ENCODE results near the gene SRRM4.

Gene SRRM4

GRCh38 chr12:119072440-119072839 is 91.1 kb downstream of the SRRM4 start:
- TF ChIP-seq, protein P1, sequence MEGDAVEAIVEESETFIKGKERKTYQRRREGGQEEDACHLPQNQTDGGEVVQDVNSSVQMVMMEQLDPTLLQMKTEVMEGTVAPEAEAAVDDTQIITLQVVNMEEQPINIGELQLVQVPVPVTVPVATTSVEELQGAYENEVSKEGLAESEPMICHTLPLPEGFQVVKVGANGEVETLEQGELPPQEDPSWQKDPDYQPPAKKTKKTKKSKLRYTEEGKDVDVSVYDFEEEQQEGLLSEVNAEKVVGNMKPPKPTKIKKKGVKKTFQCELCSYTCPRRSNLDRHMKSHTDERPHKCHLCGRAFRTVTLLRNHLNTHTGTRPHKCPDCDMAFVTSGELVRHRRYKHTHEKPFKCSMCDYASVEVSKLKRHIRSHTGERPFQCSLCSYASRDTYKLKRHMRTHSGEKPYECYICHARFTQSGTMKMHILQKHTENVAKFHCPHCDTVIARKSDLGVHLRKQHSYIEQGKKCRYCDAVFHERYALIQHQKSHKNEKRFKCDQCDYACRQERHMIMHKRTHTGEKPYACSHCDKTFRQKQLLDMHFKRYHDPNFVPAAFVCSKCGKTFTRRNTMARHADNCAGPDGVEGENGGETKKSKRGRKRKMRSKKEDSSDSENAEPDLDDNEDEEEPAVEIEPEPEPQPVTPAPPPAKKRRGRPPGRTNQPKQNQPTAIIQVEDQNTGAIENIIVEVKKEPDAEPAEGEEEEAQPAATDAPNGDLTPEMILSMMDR (IDR thresholded peaks at IDR 0.05), result no peak
- Histone ChIP-seq H3K4me1 (no peaks in the 10 kb centered on the region), H3K27ac (no peak overlapping the region), H3K4me3 (no peak overlapping the region), H3K36me3 (no peaks in the 10 kb centered on the region), H3K9me3 (no peaks in the 10 kb centered on the region), H3K27me3 (no peaks in the 10 kb centered on the region)
- intact Hi-C loops (cut with DNase I; ENCODE audit: low total_unique reads), result no loop called here
- no peak for DNase-seq

DNA sequence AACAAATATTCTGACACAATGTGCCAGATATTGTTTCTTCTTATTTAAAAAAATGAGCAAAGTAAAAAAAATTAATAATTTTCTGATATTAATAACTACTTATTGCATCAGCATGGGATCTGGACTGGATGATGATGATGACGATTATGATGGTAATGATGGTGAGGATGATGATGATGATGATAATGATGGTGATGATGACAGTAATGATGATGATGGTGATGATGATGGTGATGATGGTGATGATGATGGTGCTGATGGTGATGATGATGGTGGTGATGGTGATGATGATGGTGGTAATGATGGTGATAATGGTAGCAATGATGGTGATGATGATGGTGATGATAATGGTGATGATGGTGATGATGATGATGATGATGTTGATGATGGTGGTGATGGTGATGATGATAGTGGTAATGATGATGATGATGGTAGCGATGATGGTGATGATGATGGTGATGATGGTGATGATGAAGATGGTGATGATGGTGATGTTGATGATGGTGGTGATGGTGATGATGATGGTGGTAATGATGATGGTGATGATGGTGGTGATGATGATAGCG is 94.0 kb downstream of the SRRM4 start:
- intact Hi-C loops (cut with DNase I; ENCODE audit: low total_unique reads), result no loop called here
- no peaks in the 10 kb centered on the region for H3K9me3 ChIP-seq
- no peaks in the 10 kb centered on the region for H3K36me3 ChIP-seq
- no peak for DNase-seq
- TF ChIP-seq, protein P1 (IDR thresholded peaks at IDR 0.05), result no peak
- no peak overlapping the region for H3K4me3 ChIP-seq
- H3K27me3 ChIP-seq, result peaks cover 0 to 2% of the 10 kb centered on the region in 2 donors
- no peaks in the 10 kb centered on the region for H3K4me1 ChIP-seq
- no peak overlapping the region for H3K27ac ChIP-seq

- TF ChIP-seq, protein P1 (IDR thresholded peaks at IDR 0.05), result no peak
- intact Hi-C loops (cut with DNase I; ENCODE audit: low total_unique reads), result no loop called here
- no peaks in the 10 kb centered on the region for H3K36me3 ChIP-seq
- no peak overlapping the region for H3K4me3 ChIP-seq
- H3K9me3 ChIP-seq, result no peaks in the 10 kb centered on the region
- DNase-seq, result no peak
- H3K4me1 ChIP-seq, result no peaks in the 10 kb centered on the region
- H3K27me3 ChIP-seq, result peaks cover 0 to 2% of the 10 kb centered on the region in 2 donors
- H3K27ac ChIP-seq, result no peak overlapping the region
Measured at GRCh38 chr12:119075918-119076317, 94.6 kb downstream of the SRRM4 start.

DNA sequence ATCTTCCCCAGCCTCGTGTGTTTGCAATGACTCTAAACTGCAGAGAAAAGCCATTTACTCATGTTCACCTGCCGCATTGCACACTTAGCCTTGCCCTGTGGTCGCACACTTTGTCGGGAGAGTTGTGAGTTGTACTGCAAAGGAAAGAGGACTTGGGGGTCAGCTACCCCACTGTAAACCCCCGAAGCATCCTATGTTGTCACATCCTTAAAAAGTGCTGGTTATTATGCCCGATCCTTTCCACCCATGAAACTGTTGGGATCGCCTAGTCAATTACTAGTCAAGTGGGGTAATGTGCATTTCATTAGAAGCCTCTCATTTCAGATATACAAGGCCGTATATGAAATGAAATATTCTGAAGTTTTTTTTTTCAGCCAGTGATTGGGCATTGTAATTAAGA is 98.2 kb downstream of the SRRM4 start:
- Histone ChIP-seq H3K4me1 (no peaks in the 10 kb centered on the region), H3K9me3 (no peaks in the 10 kb centered on the region), H3K27ac (no peak overlapping the region), H3K36me3 (no peaks in the 10 kb centered on the region), H3K4me3 (no peak overlapping the region), H3K27me3 (peaks cover 0 to 2% of the 10 kb centered on the region in 2 donors)
- intact Hi-C loops (cut with DNase I; ENCODE audit: low total_unique reads), result no loop called here
- TF ChIP-seq, protein P1 (IDR thresholded peaks at IDR 0.05), result no peak
- DNase-seq, result no peak

DNA sequence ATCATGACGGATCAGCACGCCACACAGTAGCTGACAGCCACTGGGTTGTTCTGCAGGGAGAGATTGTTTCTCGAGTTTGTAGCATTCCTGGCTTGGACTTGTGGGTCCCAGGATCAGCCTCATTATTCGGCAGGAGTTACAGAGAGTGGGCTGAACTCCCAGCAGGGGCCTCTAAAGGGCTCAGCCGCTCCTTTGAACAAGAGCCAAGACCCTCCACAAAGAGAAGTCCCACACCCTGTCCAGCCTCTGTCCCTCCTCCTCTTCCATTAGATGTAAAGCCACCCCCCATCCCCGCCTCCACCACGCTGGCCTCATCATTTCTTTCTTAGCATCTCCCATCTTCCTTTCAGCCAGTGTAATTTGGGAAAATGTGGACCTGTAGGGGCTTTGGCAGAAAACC is 100.7 kb downstream of the SRRM4 start:
- DNase-seq, result no peak
- no peaks in the 10 kb centered on the region for H3K4me1 ChIP-seq
- no peaks in the 10 kb centered on the region for H3K36me3 ChIP-seq
- H3K27ac ChIP-seq, result no peak overlapping the region
- intact Hi-C loops (cut with DNase I; ENCODE audit: low total_unique reads), result no loop called here
- H3K27me3 ChIP-seq, result peaks cover 0 to 17% of the 10 kb centered on the region in 2 donors
- TF ChIP-seq, protein P1 (IDR thresholded peaks at IDR 0.05), result no peak
- no peak overlapping the region for H3K4me3 ChIP-seq
- no peaks in the 10 kb centered on the region for H3K9me3 ChIP-seq

- intact Hi-C loops (cut with DNase I; ENCODE audit: low total_unique reads), result no loop called here
- TF ChIP-seq, protein P1 (IDR thresholded peaks at IDR 0.05), result no peak
- no peaks in the 10 kb centered on the region for H3K9me3 ChIP-seq
- H3K4me1 ChIP-seq, result no peaks in the 10 kb centered on the region
- no peak overlapping the region for H3K4me3 ChIP-seq
- no peaks in the 10 kb centered on the region for H3K36me3 ChIP-seq
- no peak for DNase-seq
- peaks cover 0 to 17% of the 10 kb centered on the region in 2 donors for H3K27me3 ChIP-seq
- no peak overlapping the region for H3K27ac ChIP-seq
Measured at GRCh38 chr12:119082496-119082895, 101.2 kb downstream of the SRRM4 start.

Data from tibial artery (tissue), 4 donors.